ENCODE data around the gene HLA-DRA. TPM values are rescaled to one million over a fixed set of nuclear protein-coding genes. Genes with fewer than 3 reads are reported as not detected.

The HLA-DRA gene
- total RNA-seq, 1 donor from 2014 or later: 2.3 TPM

GRCh38 chr6:32447932-32448331, 8.2 kb downstream of the HLA-DRA start:
- Histone ChIP-seq H3K79me2 (ENCODE audit: low read depth) (no peaks in the 10 kb centered on the region), H3K4me2 (no peak overlapping the region), H3K4me1 (no peaks in the 10 kb centered on the region), H4K20me1 (ENCODE audit: low read depth) (no peaks in the 10 kb centered on the region), H3K27ac (no peak overlapping the region), H3K9ac (no peak overlapping the region), H3F3A (ENCODE audit: low read depth) (no peaks in the 10 kb centered on the region), H2AFZ (replicated peaks) (no peak overlapping the region), H3K27me3 (no peaks in the 10 kb centered on the region), H3K36me3 (no peaks in the 10 kb centered on the region), H3K9me3 (ENCODE audit: low read depth) (no peaks in the 10 kb centered on the region), H3K4me3 (no peak overlapping the region)
- Mint-ChIP-seq H3K27me3 (ENCODE audit: insufficient read depth, low read depth) (peaks cover 5% of the 10 kb centered on the region), H3K27ac (no peak overlapping the region), H3K4me1 (no peaks in the 10 kb centered on the region), H3K36me3 (no peaks in the 10 kb centered on the region), H3K4me3 (no peak overlapping the region), H3K9me3 (peaks cover 7% of the 10 kb centered on the region)
- TF ChIP-seq EZH2phosphoT487 (IDR thresholded peaks at IDR 0.05): no peak
- TF ChIP-seq CTCF (IDR thresholded peaks at IDR 0.05): no peak
- TF ChIP-seq EZH2 (IDR thresholded peaks at IDR 0.05): no peak
- DNase-seq (ENCODE audit: low spot score): no peak

- H3K9ac ChIP-seq: no peak overlapping the region
- peaks cover 7% of the 10 kb centered on the region for H3K9me3 Mint-ChIP-seq
- H3F3A ChIP-seq (ENCODE audit: low read depth): no peaks in the 10 kb centered on the region
- no peak for DNase-seq (ENCODE audit: low spot score)
- no peak overlapping the region for H3K4me3 Mint-ChIP-seq
- TF ChIP-seq EZH2 (IDR thresholded peaks at IDR 0.05) (no peak), EZH2phosphoT487 (IDR thresholded peaks at IDR 0.05) (no peak), CTCF (IDR thresholded peaks at IDR 0.05) (no peak)
- H3K4me1 Mint-ChIP-seq: no peaks in the 10 kb centered on the region
- H4K20me1 ChIP-seq (ENCODE audit: low read depth): no peaks in the 10 kb centered on the region
- no peaks in the 10 kb centered on the region for H3K36me3 Mint-ChIP-seq
- no peak overlapping the region for H3K27ac Mint-ChIP-seq
- peaks cover 5% of the 10 kb centered on the region for H3K27me3 Mint-ChIP-seq (ENCODE audit: insufficient read depth, low read depth)
- no peaks in the 10 kb centered on the region for H3K79me2 ChIP-seq (ENCODE audit: low read depth)
- no peak overlapping the region for H3K27ac ChIP-seq
- H3K9me3 ChIP-seq (ENCODE audit: low read depth): no peaks in the 10 kb centered on the region
- H3K4me1 ChIP-seq: no peaks in the 10 kb centered on the region
- H2AFZ ChIP-seq (replicated peaks): no peak overlapping the region
- no peak overlapping the region for H3K4me3 ChIP-seq
- H3K4me2 ChIP-seq: no peak overlapping the region
- H3K36me3 ChIP-seq: no peaks in the 10 kb centered on the region
- H3K27me3 ChIP-seq: no peaks in the 10 kb centered on the region
Observed at GRCh38 chr6:32449088-32449736, 9.5 kb downstream of the HLA-DRA start.

- Histone ChIP-seq H3K4me1 (no peaks in the 10 kb centered on the region), H4K20me1 (ENCODE audit: low read depth) (no peaks in the 10 kb centered on the region), H3K27ac (no peak overlapping the region), H3K9me3 (ENCODE audit: low read depth) (no peaks in the 10 kb centered on the region), H3K79me2 (ENCODE audit: low read depth) (no peaks in the 10 kb centered on the region), H3K4me3 (no peak overlapping the region), H3K4me2 (no peak overlapping the region), H3K36me3 (no peaks in the 10 kb centered on the region), H2AFZ (replicated peaks) (no peak overlapping the region), H3F3A (ENCODE audit: low read depth) (no peaks in the 10 kb centered on the region), H3K27me3 (no peaks in the 10 kb centered on the region), H3K9ac (no peak overlapping the region)
- no peak overlapping the region for H3K4me3 Mint-ChIP-seq
- no peaks in the 10 kb centered on the region for H3K36me3 Mint-ChIP-seq
- H3K27me3 Mint-ChIP-seq (ENCODE audit: insufficient read depth, low read depth): peaks cover 4% of the 10 kb centered on the region
- no peak overlapping the region for H3K27ac Mint-ChIP-seq
- no peaks in the 10 kb centered on the region for H3K4me1 Mint-ChIP-seq
- peaks cover 7% of the 10 kb centered on the region for H3K9me3 Mint-ChIP-seq
- TF ChIP-seq EZH2phosphoT487 (IDR thresholded peaks at IDR 0.05) (no peak), EZH2 (IDR thresholded peaks at IDR 0.05) (no peak), CTCF (IDR thresholded peaks at IDR 0.05) (no peak)
- DNase-seq (ENCODE audit: low spot score): no peak
Observed at GRCh38 chr6:32457054-32457453, 17.4 kb downstream of the HLA-DRA start.

Measured in neural progenitor cell (in vitro differentiated cells).